Testis (tissue), 2 donors: ENCODE measurements around the gene CES4A.
"Not testable (repeated sequence)": the region's sequence is repeated elsewhere in the genome, so short reads cannot be mapped to it uniquely, and the experiment has no call there.

ENCODE experiments used
- CTCF ChIP-seq, 3 experiments: fragments of 450-650 bp in 2 of 3; fragments of 200-600 bp in 1 of 3; sonication (generic) in 1 of 3; IDR thresholded peaks; one replicate each; pipeline ENCODE4 v1.5.1; 2016 to 2019; ENCODE audit warnings: antibody characterized with exemption in 3 of 3, mild to moderate bottlenecking in 2 of 3, moderate library complexity in 1 of 3
- POLR2A ChIP-seq: fragments of 450-650 bp; IDR thresholded peaks from one replicate; pipeline ENCODE4 v1.6.1; 2017; ENCODE audit warnings: antibody characterized with exemption, mild to moderate bottlenecking, moderate library complexity

GRCh38 chr16:66974156-66974931 lies 14.0 kb upstream of the CES4A start:
- TF ChIP-seq CTCF (IDR thresholded peaks at IDR 0.05); POLR2A: not testable (repeated sequence)
